ENCODE results near the gene TSNAX.
"Not testable (repeated sequence)": the region's sequence is repeated elsewhere in the genome, so short reads cannot be mapped to it uniquely, and the experiment has no call there.

DNA sequence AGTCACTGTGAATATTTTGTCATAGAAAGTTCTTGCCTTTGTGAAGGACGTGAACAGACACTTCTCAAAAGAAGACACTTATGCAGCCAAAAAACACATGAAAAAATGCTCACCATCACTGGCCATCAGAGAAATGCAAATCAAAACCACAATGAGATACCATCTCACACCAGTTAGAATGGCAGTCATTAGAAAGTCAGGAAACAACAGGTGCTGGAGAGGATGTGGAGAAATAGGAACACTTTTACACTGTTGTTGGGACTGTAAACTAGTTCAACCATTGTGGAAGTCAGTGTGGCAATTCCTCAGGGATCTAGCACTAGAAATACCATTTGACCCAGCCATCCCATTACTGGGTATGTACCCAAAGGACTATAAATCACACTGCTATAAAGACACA, 64.8 kb downstream of the TSNAX start:
- TF ChIP-seq POLR2A, POLR2AphosphoS5, POU2F2, TAF1, SPI1 (IDR thresholded peaks at IDR 0.05; ENCODE audit: low read depth, low read length): not testable (repeated sequence)

Data from GM12891 (cell line).